ENCODE data around the gene TUT4.
A peak's percentile ranks its signal among the peaks of the same experiment; 100 is the strongest.

The TUT4 gene

DNA sequence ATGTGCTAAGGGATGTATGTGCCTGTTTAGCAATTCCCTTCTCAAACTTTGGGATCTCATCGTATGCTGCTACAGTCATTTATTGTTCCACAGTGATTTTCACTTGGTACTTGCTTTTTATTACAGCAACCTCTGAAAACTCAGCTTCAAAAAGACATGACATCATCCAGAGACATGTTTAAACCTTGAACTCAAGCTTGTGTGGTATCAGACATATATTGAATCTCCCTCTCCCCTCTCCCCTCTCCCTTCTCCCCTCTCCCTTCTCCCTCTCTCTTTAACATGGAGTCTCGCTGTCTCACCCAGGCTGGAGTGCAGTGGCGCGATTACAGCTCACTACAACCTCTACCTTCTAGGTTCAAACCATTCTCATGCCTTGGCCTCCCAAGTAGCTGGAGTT, 19.5 kb upstream of the TUT4 start:
- no peak for DNase-seq

DNA sequence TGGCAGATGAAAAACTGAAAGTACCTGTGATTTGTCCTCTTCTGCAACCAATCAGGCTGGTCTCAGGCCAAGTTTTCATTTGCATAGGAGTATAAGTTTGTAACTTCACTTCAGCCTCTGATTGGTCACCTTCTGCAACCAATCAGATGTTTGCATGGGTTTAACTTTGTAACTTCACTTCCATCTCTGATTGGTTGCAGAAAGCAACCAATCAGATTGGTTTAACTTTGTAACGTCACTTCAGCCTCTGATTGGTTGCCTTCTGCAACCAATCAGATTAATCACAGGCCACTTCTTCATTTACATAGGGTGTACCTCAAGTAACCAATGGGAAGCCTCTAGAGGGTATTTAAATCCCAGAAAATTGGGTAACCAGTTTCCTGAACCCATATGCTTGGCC, 18.9 kb upstream of the TUT4 start:
- no peak for DNase-seq

DNA sequence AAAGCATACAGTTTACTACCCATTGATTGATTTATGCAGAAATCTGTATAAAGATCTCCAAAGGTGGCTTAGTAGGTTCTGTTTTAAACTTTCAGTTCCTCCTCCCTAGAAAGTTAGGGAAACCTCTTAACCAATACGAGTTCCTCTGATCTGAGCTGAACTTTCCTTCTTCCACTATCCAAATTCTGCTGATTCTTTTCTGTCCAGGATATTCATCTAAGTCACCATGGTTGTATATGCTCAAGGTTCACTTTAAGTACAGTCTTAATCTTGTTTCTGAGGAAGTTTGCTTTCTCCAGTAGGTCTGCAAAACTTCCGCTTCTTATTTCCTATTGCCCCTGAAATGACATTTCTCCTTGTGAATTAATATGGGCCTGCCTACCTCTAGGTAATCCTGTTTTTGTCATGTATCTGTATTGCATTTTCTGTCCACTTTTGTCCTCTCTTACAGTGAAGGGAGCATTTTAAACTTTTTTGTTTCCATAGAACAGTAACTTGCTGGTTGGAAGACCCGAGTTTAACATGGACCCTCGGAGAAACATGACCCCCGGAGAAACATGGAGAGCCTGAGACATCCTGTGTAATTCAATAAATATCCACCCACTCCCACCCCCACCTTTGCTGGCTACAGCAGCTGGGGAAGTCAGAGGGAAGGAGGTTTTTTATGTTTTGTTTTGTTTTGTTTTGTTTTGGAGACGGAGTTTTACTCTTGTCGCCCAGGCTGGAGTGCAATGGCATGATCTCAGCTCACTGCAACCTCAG, 16.7 kb upstream of the TUT4 start:
- no peak for DNase-seq

DNA sequence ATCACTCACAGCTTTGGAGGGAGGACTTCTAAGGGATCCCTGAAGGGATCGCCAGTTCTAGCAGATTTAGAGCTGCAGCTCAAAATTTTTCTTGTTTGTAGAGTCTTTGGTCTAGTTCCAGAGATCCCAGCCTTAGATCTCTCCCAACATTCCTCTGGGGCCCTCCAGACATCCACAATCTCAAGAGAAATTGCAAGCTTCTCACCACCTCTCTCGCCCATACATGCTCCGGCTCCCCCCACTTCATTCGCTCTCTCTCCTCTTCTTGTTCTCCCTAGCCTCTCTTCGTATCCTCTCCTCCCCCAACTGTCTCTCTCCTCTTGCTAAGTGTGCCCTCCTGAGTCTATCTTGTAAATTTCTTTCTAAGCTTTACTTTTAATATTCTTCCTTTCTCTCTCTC, 15.1 kb upstream of the TUT4 start:
- no peak for DNase-seq

DNA sequence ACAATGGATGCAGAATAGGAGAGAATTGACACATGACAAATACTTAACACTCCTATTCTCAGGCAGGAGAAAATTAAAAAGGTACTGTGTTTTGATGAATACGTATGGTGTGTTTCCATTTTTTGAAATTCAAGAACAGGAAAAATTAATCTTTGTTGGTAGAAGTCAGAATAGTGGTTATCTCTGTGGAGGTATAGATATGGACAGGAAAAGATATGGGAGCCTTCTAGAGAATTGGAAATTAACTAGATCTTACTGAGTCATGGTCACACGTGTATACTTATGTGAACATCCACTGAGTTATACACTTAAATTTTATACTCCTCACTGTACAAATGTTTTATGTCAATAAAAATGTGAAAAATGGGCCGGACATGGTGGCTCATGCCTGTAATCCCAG, 9.9 kb upstream of the TUT4 start:
- no peak for DNase-seq

DNA sequence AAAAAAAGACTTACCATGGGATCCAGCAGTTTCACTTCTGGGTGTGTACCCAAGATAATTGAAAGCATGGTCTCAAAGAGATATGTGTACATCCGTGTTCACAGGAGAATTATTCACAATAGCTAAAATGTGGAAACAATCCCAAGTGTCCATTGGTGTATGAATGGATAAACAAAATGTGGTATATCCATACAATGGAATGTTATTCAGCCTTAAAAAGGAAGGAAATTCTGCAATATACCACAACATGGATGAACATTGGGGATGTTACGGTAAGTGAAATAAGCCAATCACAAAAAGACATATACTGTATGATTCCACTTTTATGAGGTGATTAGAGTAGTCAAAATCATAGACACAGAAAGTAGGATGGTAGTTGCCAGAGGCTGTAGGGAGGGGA, 7.0 kb upstream of the TUT4 start:
- DNase-seq = no peak

DNA sequence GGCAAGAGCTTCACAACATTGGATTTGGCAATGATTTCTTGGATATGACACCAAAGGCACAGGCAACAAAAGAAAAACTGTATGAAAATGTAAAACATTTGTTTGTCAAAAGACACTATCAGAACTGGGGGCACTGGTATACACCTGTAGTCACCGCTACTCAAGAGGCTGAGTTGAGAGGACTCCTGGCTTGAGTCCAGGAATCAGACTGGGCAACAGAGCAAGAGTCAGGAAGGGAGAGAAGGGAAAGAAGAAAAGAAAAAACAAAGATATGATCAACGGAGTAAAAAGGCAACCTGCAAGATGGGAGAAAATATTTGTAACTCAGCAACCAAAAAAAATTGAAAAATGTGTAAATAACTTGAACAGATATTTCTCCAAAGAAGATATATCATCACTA, 6.0 kb upstream of the TUT4 start:
- DNase-seq = no peak

DNA sequence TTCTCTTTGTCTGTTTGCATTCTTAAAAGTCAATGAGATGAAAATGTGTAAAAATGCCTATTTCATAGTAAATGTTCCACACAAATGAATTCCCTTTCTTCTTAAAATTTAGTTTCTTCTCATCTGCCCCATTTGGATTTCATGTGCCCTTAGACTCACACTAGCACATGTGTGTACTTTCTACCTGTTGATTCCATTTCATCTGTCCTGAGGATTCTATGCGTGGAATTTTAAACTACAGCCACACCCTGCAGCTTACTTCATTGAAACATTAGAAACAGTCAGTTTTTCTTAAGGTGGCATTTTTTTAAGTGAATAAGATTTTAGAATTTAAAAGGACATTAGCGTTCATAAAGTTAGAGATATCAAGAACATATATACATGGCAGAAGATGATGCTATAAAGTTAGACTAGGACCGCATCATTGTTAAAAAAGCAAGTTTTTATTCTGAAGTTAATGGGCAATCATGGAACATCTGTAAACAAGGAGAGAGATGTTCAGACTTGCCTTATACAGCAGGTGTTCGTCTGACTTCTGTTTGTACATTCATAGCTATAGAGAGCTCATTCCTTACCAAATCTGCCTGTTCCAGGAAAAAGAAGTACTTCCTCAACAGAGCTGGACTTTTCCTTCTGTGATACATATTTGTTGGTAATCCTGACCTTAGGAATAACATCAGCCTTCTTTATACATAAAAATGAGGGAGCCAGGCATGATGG, 3.9 kb upstream of the TUT4 start:
- no peak for DNase-seq

DNA sequence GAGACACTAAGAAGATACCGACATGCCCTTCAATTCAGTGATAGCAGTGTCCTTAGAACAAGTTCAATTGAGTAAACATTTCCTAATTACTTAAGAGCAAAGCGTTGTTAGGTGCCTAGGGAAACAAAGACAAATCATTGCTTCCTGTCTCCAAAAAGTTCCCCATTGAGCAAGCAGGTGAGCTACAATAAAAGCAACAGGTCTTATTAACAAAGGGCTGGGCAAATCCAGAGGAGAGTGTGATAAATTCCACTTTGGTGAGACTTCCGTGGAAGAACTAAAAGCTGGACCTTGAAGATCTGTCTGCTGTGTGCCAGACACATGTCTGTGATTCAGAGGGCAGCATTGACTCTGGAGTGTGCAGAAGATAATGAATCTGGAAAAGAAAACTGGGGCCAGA, 1.9 kb upstream of the TUT4 start:
- no peak for DNase-seq

DNA sequence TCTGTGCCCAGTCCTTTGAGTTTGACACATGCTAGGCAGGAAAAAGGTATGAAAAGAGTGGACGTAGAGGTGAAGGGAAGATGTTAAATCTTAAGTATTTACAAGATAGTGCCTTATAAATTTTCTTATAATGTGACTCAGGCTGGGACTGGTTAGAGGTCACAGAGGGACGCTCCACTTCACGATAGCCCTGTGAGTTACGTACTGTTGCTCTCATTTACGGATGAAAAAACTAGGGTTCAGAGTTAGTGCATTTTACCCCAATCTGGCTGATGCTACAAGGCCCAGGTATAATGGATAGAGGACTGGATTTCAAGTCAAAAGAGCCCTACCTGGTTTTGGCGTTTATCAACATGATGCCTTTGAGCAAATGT, 1.4 kb upstream of the TUT4 start:
- DNase-seq = no peak

DNA sequence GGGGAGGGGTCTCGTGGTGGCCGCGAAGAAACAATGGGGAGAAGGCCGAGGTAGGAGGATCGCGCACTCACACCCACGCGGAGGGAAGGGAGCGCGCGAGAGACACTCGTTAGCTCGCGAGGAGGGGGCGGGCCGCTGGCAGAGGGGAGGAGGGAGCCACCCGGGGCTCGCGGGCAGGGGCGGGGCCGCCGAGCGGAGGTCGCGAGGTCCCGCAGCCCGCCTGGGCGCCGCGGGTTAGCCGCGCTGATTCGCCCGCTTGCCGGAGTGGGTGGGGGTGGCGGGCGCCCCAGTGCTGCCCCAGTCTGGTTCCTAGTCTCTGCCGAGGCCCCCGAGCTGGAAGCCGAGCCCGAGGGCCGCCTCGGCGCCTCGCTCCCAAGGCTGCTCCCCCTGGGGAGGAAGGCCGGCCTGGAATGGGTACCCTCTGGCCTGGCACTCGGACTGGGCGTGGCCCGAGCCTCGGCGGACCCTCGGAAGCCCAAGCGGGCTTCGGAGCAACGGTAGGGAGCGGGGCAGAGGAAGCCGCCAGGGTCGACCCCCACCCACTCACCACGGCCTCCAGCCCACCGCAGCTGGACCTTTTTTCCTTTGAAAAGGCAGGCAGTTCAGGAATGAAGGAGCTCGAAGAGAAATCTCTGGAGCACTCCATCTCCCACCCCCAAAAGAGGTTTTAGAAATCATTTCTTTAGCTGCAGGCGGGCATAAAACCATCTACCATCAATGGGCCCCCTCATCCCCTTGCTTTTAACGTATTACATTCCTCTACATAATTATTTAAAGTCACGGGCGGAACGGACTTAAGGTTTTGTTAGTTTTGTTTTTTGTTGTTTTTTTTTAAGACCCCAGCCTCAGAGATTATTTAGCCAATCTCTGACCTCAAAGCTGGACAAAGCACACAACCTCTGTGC, 722 bp upstream of the TUT4 start:
- DNase-seq = peak; percentile 96

DNA sequence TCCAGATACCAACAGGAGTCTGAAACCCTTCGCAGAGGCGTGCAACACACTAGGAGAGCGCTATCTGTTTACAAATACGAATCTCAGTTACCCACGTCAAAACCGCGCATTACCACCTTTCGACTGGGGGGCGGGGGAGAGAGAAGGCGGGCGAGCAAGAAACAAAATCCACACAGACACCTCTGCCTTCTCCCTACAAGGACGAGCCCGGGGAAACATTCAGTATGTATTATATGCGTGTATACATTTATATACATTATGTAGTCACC, 722 bp downstream of the TUT4 start:
- DNase-seq = peak; percentile 77

DNA sequence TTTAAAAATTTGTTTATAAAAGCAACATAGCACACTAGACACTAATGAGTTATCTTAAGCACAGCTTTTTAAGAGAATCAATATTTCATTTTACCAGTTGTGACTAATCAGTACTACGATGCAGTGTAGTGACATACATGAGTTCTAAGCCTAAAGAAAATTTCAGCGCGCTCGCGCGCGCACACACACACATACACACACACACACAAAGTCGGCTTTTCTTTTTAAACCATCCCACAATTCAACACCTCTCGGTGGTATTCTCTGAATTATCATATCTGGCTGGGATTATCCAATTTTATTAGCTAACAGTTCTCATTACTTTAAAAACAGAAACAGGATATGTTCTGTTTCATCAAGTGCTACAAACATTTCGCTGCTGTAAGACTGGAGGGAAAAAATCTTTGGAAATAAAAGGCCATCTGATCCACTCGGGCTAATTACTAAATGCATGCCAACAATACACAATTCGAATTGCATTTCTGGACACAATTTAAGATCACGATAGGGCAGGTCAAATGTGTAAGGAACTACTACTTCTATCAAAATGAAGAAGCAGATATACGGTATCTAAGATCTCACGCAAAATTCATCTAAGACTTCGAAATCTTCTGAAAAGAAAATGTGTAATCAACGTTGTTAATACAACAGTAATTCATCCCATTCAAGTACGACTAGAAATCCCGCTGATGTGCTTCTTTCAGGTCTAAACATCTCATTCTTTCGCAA, 1.2 kb downstream of the TUT4 start:
- DNase-seq = peak; percentile 80

DNA sequence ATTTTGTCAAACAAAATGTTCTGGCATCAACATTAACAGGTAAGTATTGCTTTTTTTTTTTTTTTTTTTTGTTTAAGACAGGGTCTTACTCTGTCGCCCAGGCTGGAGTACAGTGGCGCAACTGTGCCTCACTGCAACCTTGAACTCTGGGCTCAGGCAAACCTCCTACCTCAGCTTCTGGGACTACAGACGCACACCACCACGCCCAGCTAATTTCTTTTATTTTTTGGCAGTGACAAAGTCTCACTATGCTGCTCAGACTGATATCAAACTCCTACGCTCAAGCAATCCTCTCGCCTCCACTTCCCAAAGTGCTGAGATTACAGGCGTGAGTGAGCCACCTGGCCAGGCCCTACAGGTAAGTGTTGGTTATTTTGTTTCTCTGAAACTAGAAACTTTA, 2.4 kb downstream of the TUT4 start:
- no peak for DNase-seq

DNA sequence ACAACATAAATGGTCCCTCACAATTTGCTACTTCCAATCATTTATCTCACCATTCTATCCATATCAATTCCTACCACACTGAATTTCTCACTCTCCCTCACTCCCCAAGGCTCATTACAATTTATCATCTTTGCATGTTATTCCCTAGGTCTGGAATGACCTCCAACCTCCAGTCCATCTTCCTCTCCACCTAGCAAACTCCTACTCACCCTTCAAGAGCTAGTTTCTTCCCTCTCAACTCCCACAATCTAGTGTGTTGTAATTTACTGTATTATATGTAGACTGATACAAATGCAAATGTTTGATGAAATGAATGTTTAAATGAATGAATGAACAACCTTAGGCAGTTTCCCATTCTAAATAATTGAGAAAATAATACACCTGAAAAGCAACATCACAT, 3.6 kb downstream of the TUT4 start:
- DNase-seq = no peak

DNA sequence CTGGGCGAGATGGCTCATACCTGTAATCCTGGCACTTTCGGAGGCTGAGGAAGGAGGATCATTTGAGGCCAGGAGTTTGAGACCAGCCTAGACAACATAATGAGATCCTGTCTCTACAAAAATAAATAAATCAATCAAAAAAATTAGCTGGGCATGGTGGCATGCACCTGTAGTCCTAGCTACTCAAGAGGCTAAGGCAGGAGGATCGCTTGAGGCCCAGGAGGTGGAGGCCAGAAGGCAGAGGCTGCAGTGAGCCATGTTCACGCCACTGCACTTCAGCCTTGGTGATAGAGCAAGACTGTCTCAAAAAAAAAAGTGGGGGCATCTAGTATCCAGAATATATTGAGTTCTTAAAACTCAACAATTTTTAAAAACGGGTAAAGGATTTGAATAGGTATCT, 6.0 kb downstream of the TUT4 start:
- DNase-seq = no peak

DNA sequence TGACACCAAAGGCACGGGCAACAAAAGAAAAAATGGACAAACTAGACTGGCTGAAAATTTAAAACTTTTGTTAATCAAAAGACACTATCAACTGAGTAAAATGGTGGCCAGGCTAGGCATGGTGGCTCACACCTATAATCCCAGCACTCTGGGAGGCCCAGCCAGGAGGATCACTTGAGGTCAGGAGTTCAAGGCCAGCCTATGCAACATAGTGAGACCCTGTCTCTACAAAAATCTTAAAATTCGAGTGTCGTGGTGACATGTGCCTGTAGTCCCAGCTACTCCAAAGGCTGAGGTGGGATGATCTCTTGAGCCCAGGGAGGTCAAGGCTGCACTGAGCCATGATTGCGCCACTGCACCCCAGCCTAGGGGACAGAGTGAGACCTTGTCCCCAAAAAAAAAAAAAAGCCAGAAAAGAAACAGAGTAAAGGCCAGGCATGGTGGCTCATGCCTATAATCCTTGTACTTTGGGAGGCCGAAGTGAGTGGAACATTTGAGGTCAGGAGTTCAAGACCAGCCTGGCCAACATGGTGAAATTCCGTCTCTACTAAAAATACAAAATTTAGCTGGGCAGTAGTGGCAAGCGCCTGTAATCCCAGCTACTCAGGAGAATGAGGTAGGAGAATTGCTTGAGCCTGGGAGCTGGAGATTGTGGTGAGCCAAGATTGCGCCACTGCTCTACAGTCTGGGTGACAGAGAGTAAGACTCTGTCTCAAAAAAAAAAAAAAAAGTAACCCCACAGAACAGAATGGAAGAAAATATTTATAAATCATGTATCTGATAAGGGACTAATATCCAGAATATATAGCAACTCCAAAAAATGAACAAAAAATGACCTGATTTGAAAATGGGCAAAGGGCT, 8.0 kb downstream of the TUT4 start:
- DNase-seq = no peak

DNA sequence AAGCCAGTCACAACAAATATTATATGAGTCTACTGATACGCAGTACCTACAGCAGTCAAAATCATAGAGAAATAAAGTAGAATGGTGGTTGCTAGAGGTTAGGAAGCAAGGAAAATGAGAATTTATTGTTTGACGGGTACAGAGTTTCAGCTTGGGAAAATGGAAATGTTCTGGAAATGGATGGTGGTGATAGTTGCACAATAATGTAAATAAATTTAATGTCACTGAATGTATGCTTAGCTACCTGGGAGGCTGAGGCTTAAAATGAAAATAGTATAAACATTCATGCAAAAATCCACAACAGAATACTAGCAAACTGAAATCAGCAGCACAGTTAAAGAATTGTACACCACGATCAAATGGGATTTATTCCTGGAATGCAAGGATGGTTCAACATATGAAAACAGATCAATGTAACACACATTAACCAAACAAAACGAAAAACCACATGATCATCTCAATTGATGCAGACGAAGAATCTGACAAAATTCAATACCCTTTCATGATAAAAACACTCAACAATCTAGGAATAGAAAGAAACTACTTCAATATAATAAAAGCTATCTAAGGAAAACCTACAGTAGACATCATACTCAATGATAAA, 10.7 kb downstream of the TUT4 start:
- DNase-seq = peak; percentile 43

DNA sequence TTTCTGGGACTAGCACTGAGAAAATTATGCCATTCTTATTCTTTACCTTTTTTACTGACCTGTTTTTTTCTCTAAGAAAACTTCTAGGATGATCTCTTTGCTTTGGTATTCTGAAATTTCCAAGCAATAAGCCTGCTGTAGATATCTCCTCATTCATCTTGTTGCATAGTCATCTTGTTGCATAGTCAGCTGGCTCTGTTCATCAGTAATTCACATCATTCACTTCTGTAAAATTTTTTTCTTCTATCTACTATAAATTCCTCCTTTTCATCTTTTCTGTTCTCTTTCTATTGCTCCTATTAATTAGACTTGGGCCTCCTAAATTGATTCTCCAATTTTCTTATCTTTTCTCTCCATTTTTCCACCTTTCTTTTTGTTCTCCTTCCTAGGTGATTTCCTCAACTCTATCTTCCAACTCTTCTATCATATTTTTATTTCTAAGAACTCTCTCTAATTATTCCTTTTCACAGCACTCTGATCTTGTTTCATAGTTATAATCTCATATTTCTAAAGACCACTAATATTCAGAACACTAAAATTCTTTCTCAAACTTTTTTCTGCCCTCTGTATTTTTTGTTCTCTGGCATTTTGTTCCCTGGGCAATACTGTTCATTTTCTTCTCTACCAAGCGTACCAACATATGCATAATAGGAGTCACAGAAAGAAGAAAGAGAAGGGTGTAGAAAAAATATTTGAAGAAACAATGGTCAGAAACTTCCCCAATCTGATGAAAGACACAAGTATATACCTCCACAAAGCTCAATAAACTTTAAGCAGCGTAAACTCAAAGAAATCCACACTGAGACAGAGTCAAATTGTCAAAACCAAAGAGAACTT, 17.7 kb downstream of the TUT4 start:
- DNase-seq = no peak

DNA sequence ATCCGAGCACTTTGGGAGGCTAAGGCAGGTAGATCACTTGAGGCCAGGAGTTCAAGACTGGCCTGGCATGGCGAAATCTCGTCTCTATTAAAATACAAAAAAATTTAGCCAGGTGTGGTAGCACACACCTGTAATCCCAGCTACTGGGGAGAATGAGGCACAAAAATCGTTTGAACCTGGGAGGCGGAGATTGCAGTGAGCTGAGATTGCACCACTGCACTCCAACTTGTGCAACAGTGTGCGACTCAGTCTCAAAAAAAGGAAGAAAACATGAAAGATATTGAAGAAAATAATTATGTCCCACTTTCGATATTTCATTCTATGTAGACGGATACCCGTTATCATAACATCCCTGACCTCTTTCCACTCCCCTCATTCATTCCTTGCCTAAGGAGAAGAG, 19.2 kb downstream of the TUT4 start:
- no peak for DNase-seq

DNA sequence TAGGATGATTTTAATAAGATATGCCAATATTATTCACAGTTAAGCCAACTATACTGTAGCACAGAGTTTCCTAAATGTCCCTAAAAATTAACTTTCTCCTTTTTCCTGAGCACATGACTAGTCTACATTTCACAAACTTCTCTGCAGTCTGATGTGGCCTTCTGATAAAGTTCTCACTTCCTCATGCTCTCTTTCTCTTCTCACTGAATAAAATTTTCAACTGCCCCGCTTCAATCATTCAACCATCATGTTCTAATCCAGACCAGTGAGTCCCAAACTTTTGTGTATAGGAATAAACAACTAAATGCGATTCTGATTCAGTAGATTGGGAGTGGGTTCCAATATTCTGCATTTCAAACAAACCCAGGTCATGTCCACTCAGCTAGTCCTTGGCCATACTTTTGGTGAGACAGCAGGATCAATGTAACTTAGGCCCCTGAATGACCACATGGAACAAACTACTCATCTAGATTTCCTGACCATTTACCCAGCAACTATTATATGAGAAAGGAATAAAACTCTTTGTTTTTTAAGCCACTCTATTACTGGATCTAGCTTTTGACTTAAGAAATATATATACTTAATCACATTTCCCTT, 20.1 kb downstream of the TUT4 start:
- DNase-seq = no peak
